Mammary epithelial cell (primary cell): ENCODE measurements around the gene ANKRD39.

Source experiments
- EZH2 ChIP-seq: IDR thresholded peaks from 2 replicates; pipeline ENCODE4 v1.6.1; 2012; ENCODE audit warnings: low read length, inconsistent platforms, borderline replicate concordance
- TF ChIP-seq, protein P1 (sequence below), 2 donors: IDR thresholded peaks in 1 of 2; conservative IDR thresholded peaks in 1 of 2; 2 replicates each; pipeline ENCODE4 v1.5.1; 2011 to 2012; ENCODE audit warnings: inconsistent platforms in 2 of 2, low read length in 2 of 2, mild to moderate bottlenecking in 2 of 2, control low read depth in 1 of 2, low read depth in 1 of 2; ENCODE audit not compliant: insufficient read depth in 1 of 2; ENCODE audit errors: extremely low read depth in 1 of 2

DNA sequence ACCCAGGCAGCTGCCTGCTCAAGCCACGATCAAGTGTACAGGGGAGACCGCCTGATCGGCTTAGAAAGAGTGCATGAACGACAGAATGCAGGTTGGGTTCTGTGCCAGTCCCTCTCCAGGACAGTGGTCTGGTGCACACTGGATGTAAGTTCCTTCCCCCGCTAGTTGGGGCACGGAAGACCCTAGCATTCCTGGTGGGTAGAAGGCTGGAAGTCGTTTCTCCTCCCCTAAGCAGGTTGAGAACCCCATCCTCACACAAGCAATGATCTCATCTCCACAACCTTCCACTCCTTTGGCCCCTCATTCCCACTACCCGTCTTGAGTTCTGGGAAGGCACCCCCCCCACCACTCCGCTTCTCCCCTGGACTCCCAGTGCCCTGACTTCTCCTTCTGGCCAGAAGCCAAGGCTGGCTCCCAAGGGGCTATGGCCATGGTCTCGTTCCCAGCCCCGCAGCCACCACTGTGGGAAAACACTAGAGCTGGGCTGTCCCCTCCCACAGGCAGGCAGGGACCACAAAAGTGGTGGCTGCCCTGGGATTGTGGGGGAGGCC, 1.4 kb upstream of the ANKRD39 start:
- no peak for TF ChIP-seq EZH2
- TF ChIP-seq, protein P1, sequence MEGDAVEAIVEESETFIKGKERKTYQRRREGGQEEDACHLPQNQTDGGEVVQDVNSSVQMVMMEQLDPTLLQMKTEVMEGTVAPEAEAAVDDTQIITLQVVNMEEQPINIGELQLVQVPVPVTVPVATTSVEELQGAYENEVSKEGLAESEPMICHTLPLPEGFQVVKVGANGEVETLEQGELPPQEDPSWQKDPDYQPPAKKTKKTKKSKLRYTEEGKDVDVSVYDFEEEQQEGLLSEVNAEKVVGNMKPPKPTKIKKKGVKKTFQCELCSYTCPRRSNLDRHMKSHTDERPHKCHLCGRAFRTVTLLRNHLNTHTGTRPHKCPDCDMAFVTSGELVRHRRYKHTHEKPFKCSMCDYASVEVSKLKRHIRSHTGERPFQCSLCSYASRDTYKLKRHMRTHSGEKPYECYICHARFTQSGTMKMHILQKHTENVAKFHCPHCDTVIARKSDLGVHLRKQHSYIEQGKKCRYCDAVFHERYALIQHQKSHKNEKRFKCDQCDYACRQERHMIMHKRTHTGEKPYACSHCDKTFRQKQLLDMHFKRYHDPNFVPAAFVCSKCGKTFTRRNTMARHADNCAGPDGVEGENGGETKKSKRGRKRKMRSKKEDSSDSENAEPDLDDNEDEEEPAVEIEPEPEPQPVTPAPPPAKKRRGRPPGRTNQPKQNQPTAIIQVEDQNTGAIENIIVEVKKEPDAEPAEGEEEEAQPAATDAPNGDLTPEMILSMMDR (conservative IDR thresholded peaks at IDR 0.05 in 1 of 2, IDR thresholded peaks at IDR 0.05 in 1 of 2; ENCODE audit: extremely low read depth in 1 of 2, insufficient read depth in 1 of 2, low read depth in 1 of 2, low read length in 2 of 2) = no peak
